IMR-90 (cell line): ENCODE data around the gene IRS2.

Experiments used
- CTCF ChIP-seq: conservative IDR thresholded peaks from 2 replicates; pipeline ENCODE4 v1.5.1; 2012; ENCODE audit warnings: mild to moderate bottlenecking, low read depth, low read length, improper control_type of control experiment
- FOS ChIP-seq: fragments of 150-350 bp; IDR thresholded peaks from 2 replicates; pipeline ENCODE4 v1.6.1; 2016; ENCODE audit warnings: low read depth, low read length
- POLR2A ChIP-seq: IDR thresholded peaks from 2 replicates; pipeline ENCODE4 v1.6.1; 2012; ENCODE audit warnings: mild to moderate bottlenecking, low read depth, low read length
- RAD21 ChIP-seq: IDR thresholded peaks from 2 replicates; pipeline ENCODE4 v1.6.1; 2012; ENCODE audit warnings: low read length, improper control_type of control experiment
- USF2 ChIP-seq: fragments of 150-350 bp; IDR thresholded peaks from 2 replicates; pipeline ENCODE4 v1.6.1; 2017; ENCODE audit warnings: mild to moderate bottlenecking, antibody characterized with exemption, low read length, low read depth

GRCh38 chr13:109740121-109740520 lies 46.3 kb downstream of the IRS2 start:
- TF ChIP-seq FOS (no peak), RAD21 (no peak), CTCF (no peak), USF2 (no peak), POLR2A (no peak)
